GM21723 (cell line): ENCODE measurements around the gene CEP164.
"Not testable (repeated sequence)": the region's sequence is repeated elsewhere in the genome, so short reads cannot be mapped to it uniquely, and the experiment has no call there.

Experiments
- ATAC-seq: cut with Tn5 transposase; IDR thresholded peaks from one replicate; pipeline ENCODE4 v1.9.1; 2021; ENCODE audit warnings: mild to moderate bottlenecking, moderate library complexity; ENCODE audit not compliant: unreplicated experiment

Gene CEP164

GRCh38 chr11:117437041-117437790 lies 109.6 kb downstream of the CEP164 start:
- no peak for ATAC-seq

- ATAC-seq = no peak
These were observed 110.1 kb downstream of the CEP164 start for GRCh38 chr11:117437791-117438130.

DNA sequence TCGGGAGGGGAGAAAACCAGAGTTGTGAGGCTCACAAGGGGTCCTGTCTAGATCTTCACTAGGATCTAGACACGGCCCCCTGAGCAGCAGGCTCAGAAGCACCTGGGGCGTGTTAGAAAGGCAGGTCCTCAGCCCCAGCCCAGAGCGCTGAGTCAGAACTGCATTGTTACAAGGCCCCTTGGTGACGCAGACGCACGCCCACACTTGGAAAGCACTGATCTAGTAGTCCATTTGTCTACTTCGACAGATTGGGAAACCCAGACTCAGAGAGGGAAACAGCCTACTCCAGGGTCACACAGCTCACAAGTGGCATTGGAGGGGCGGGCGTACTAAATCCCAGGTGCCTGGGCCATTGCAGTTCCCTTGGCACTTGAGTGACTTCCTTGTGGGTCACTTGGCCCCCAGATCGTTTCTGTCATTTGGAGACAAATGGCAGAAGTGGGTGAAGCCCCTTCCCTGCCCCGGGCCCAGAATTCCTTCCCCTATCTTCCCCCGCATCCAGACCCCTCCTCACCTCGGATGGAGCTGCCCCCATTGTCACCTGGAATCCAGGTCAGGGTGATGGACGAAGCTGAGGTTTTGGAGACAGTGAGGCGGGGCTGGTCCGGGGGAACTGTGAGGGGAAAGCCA lies 110.8 kb downstream of the CEP164 start:
- ATAC-seq = no peak

- no peak for ATAC-seq
These were observed 111.6 kb downstream of the CEP164 start for GRCh38 chr11:117439256-117439655.

GRCh38 chr11:117440258-117440657 lies 112.6 kb downstream of the CEP164 start:
- no peak for ATAC-seq

GRCh38 chr11:117441146-117441975 lies 113.7 kb downstream of the CEP164 start:
- no peak for ATAC-seq

GRCh38 chr11:117442049-117442868 lies 114.6 kb downstream of the CEP164 start:
- ATAC-seq = no peak

- ATAC-seq = no peak
These were observed 115.2 kb downstream of the CEP164 start for GRCh38 chr11:117442869-117443239.

GRCh38 chr11:117443266-117444186 lies 115.9 kb downstream of the CEP164 start:
- ATAC-seq = no peak

GRCh38 chr11:117444256-117444655 lies 116.6 kb downstream of the CEP164 start:
- no peak for ATAC-seq

DNA sequence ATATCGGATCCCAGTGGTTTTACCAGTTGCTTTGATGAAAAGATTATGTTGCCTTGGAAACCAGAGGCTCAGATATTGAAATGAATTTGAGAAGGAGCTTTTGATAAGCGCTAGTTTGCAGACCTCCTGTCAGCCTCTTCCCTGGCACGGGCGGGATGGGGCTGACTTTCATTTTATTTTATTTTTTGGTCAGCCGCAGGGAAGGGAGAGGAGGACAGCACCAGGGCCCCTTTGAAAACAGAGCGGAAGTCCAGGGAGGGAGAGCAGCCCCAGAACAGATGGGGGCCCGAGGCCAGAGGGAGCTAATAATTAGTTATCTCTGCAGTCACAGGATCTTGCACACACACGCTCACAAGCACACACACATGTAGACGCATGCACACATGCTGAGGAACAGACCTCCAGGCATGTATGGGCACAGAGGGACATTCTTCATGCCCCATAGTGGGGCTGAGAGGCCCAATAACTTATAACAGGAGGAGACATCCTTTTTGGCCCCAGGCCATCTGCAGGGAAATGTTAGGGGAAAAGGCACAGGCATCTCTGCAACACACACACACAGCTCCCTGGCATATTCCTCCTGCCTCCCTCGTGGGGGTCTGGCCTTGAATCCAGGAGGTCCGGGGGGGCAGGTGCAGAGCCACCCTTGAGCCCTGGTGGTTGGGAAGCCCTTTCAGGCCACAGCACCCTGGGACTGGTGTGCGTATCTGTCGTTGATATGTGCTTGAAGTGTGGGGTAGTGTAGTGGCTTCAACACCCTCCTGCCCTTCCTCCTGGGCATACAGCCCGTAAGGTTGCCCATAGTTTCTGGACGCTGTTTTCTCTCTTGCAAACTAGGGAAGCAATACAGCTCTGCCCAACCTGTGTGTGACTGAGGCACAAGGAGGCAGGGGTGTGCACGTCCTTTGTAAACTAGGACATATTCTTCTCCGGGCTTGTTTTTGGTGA lies 117.3 kb downstream of the CEP164 start:
- ATAC-seq = no peak

- ATAC-seq = no peak
These were observed 121.5 kb downstream of the CEP164 start for GRCh38 chr11:117449111-117449693.

- ATAC-seq = no peak
These were observed 126.4 kb downstream of the CEP164 start for GRCh38 chr11:117453886-117454563.

- no peak for ATAC-seq
These were observed 126.9 kb downstream of the CEP164 start for GRCh38 chr11:117454564-117454917.

GRCh38 chr11:117456027-117456720 lies 128.5 kb downstream of the CEP164 start:
- ATAC-seq = peak; percentile 79

GRCh38 chr11:117456721-117457029 lies 129.0 kb downstream of the CEP164 start:
- ATAC-seq = not testable (repeated sequence)

- no peak for ATAC-seq
These were observed 129.6 kb downstream of the CEP164 start for GRCh38 chr11:117457031-117457785.
